K562 (cell line): Measurements from ENCODE around the gene ATP6V0D1. TPM values are rescaled to one million over a fixed set of nuclear protein-coding genes. Genes with fewer than 3 reads are reported as not detected.

Source experiments
- ATAC-seq: fragments of 200-7000 bp; cut with Tn5 transposase; 3 replicates; pipeline ENCODE4 v1.9.1; 2020; ENCODE audit warnings: moderate library complexity
- BruUV-seq: library from RNA; stranded (reverse); fragments of 400-500 nt; replicated peaks from 2 replicates; lab custom pipeline; 2021; lab: Mats Ljungman, UMichigan
- CTCF ChIA-PET: fragments of 300-600 bp; formaldehyde crosslinking; extraction: SDS; loops from one replicate; lab custom pipeline; 2021; ENCODE audit warnings: low intra/inter-chr PET ratio; lab: Yijun Ruan, JAX
- POLR2A ChIA-PET: fragments of 300-600, 350-650 bp; sonication (Branson Sonifier 250); formaldehyde crosslinking; extraction: SDS; loops from one replicate; lab custom pipeline; 2021; ENCODE audit warnings: antibody characterized with exemption, inconsistent platforms; lab: Yijun Ruan, JAX
- DNase-seq, 4 experiments: peaks; one replicate each; pipeline versions ENCODE4 v3.0.0 to v3.0.0-alpha.2; 2011 to 2018; ENCODE audit warnings: low spot score in 3 of 4, mixed read lengths in 3 of 4; ENCODE audit errors: extremely low read depth in 1 of 4
- FAIRE-seq: peaks from 2 replicates; lab custom pipeline; 2011; peaks lifted over from hg19 to GRCh38; lab: Jason Lieb, UNC
- H2AFZ ChIP-seq: 2 replicates; pipeline ENCODE4 v1.6.0; 2011; ENCODE audit warnings: low read depth, low read length, control low read depth, inconsistent platforms
- H3K27ac ChIP-seq: fragments of 200-600 bp; 3 replicates; pipeline ENCODE4 v1.8.0; 2011; ENCODE audit warnings: low read depth, mild to moderate bottlenecking, control low read depth, inconsistent platforms, low read length, moderate library complexity, mixed read lengths; ENCODE audit errors: extremely low read depth
- H3K27me3 ChIP-seq, 2 experiments: fragments of 300-600 bp in 1 of 2; 2 replicates in 1 of 2; 3 replicates in 1 of 2; pipeline versions ENCODE4 v1.6.0 to v1.8.0; 2011; ENCODE audit warnings: inconsistent platforms in 2 of 2, low read length in 2 of 2, mild to moderate bottlenecking in 1 of 2, mixed read lengths in 1 of 2, moderate library complexity in 1 of 2; ENCODE audit not compliant: control insufficient read depth in 2 of 2, insufficient read depth in 2 of 2
- H3K36me3 ChIP-seq: fragments of 300-600 bp; 3 replicates; pipeline ENCODE4 v1.8.0; 2011; ENCODE audit warnings: mild to moderate bottlenecking, low read length, inconsistent platforms; ENCODE audit not compliant: control insufficient read depth, insufficient read depth
- H3K4me1 ChIP-seq, 2 experiments: fragments of 200-600 bp in 1 of 2; replicated peaks in 1 of 2; 2 replicates in 1 of 2; 3 replicates in 1 of 2; pipeline versions ENCODE4 v1.5.1 to v1.8.0; 2011; ENCODE audit warnings: inconsistent platforms in 2 of 2, low read length in 2 of 2, mild to moderate bottlenecking in 1 of 2, mixed read lengths in 1 of 2, moderate library complexity in 1 of 2; ENCODE audit not compliant: control insufficient read depth in 2 of 2, insufficient read depth in 2 of 2
- H3K4me2 ChIP-seq: 2 replicates; pipeline ENCODE4 v1.6.1; 2011; ENCODE audit warnings: low read length, control low read depth, inconsistent platforms, mixed read lengths; ENCODE audit not compliant: insufficient read depth
- H3K4me3 ChIP-seq: fragments of 200-600 bp; sonication (generic), shearing (Covaris generic); 2 replicates; pipeline ENCODE4 v1.5.1; 2016; ENCODE audit warnings: control low read depth, inconsistent platforms
- H3K79me2 ChIP-seq: fragments of 200-600 bp; 3 replicates; pipeline ENCODE4 v1.8.0; 2011; ENCODE audit warnings: low read length, inconsistent platforms; ENCODE audit not compliant: control insufficient read depth, insufficient read depth
- H3K9ac ChIP-seq, 2 experiments: 2 replicates each; pipeline versions ENCODE4 v1.6.0 to v1.6.1; 2011; ENCODE audit warnings: low read depth in 2 of 2, low read length in 2 of 2, control low read depth in 1 of 2, inconsistent platforms in 1 of 2, mild to moderate bottlenecking in 1 of 2, mixed read lengths in 1 of 2; ENCODE audit not compliant: insufficient read depth in 1 of 2
- H3K9me1 ChIP-seq: one replicate; pipeline ENCODE4 v1.6.0; 2011; ENCODE audit warnings: inconsistent platforms, mild to moderate bottlenecking, low read length, moderate library complexity; ENCODE audit not compliant: control insufficient read depth, insufficient read depth
- H3K9me3 ChIP-seq: replicated peaks from 2 replicates; pipeline ENCODE4 v1.5.1; 2011; ENCODE audit warnings: low read depth, low read length, inconsistent platforms; ENCODE audit not compliant: control insufficient read depth, insufficient read depth
- H4K20me1 ChIP-seq: replicated peaks from 2 replicates; pipeline ENCODE4 v1.6.1; 2011; ENCODE audit warnings: low read length, inconsistent platforms, mixed read lengths; ENCODE audit not compliant: control insufficient read depth, insufficient read depth
- CBFA2T2 ChIP-seq: fragments of 450-650 bp; conservative IDR thresholded peaks from 2 replicates; pipeline ENCODE4 v1.6.1; 2017; ENCODE audit warnings: mild to moderate bottlenecking
- DIDO1 ChIP-seq: fragments of 450-650 bp; IDR thresholded peaks from 2 replicates; pipeline ENCODE4 v1.6.1; 2016; ENCODE audit warnings: low read depth, missing biosample characterization, missing genetic modification characterization
- ELF1 ChIP-seq: fragments of 200-800 bp; sonication (Bioruptor generic); IDR thresholded peaks from 2 replicates; pipeline ENCODE4 v1.6.1; 2016; ENCODE audit warnings: missing genetic modification characterization, missing compliant biosample characterization
- HMGXB4 ChIP-seq: sonication (generic); formaldehyde crosslinking; IDR thresholded peaks from 2 replicates; pipeline ENCODE4 v1.8.1; 2023; ENCODE audit warnings: mild to moderate bottlenecking, missing genetic modification reagents
- KHSRP ChIP-seq: fragments of 450-650 bp; IDR thresholded peaks from 2 replicates; pipeline ENCODE4 v1.6.1; 2017
- MXI1 ChIP-seq: IDR thresholded peaks from 2 replicates; pipeline ENCODE4 v1.6.1; 2011; ENCODE audit warnings: low read depth, mild to moderate bottlenecking, improper control_type of control experiment, low read length
- PHF21A ChIP-seq: fragments of 450-650 bp; IDR thresholded peaks from 2 replicates; pipeline ENCODE4 v1.6.1; 2017; ENCODE audit warnings: low read depth, borderline replicate concordance
- PHF8 ChIP-seq: fragments of 200-600 bp; sonication (generic); IDR thresholded peaks from 2 replicates; pipeline ENCODE4 v1.6.1; 2012; ENCODE audit warnings: mixed run types, mild to moderate bottlenecking, inconsistent platforms, low read length, moderate library complexity, borderline replicate concordance
- POLR2H ChIP-seq: IDR thresholded peaks from 2 replicates; pipeline ENCODE4 v1.6.1; 2016; ENCODE audit warnings: missing genetic modification characterization, low read depth, mild to moderate bottlenecking, control low read depth, missing compliant biosample characterization, moderate library complexity
- RNF2 ChIP-seq: sonication (generic); IDR thresholded peaks from 2 replicates; pipeline ENCODE4 v1.6.1; 2016
- SRSF9 ChIP-seq: fragments of 200-400 bp; formaldehyde crosslinking; IDR thresholded peaks from 2 replicates; pipeline ENCODE4 v1.6.1; 2017; ENCODE audit warnings: low read depth, low read length, borderline replicate concordance
- ZNF143 ChIP-seq: sonication (generic); formaldehyde crosslinking; IDR thresholded peaks from 2 replicates; pipeline ENCODE4 v1.9.0; 2022; ENCODE audit warnings: mild to moderate bottlenecking, missing genetic modification reagents
- ZNF274 ChIP-seq: IDR thresholded peaks from 2 replicates; pipeline ENCODE4 v1.6.1; 2011; ENCODE audit warnings: low read depth, mild to moderate bottlenecking, low read length, moderate library complexity, borderline replicate concordance
- ZNF764 ChIP-seq: fragments of 250-450 bp; sonication (Bioruptor Pico); IDR thresholded peaks from 2 replicates; pipeline ENCODE4 v1.4.0; 2020; ENCODE audit warnings: low read depth, mild to moderate bottlenecking, moderate library complexity
- WGBS: fragments of 100-300 bp; shearing (Covaris generic); methylation state at CpG from one replicate; pipeline ENCODE4 v1.1.6; 2016; ENCODE audit warnings: low coverage, mixed read lengths; ENCODE audit not compliant: insufficient coverage; ENCODE audit errors: missing lambda C conversion rate; 5-methylcytosine and 5-hydroxymethylcytosine counted together
- in situ Hi-C: fragments of 300-500 bp; cut with MboI; formaldehyde crosslinking; loops from 4 replicates; pipeline ENCODE4 v1.15.0; 2018; ENCODE audit warnings: inconsistent platforms, mixed read lengths
- intact Hi-C: fragments of 100-400 bp; cut with micrococcal nuclease; formaldehyde crosslinking; loops from 2 replicates; pipeline ENCODE4 v1.14.2; 2022
- polyA plus RNA-seq, 8 experiments: library from polyadenylated mRNA; depleted of rRNA in 4 of 8; stranded (reverse) in 5 of 8; unstranded in 3 of 8; fragments of >200 nt; fragmentation: Nextera tagmentation in 2 of 8; fragmentation: Illumina TruSeq in 1 of 8; extraction: Ambion mirVana in 2 of 8; extraction: Trizol in 1 of 8; gene quantifications; 2 replicates each; pipeline versions ENCODE4 v1.2.1 to v1.2.3, GENCODE V29; 2011 to 2014; ENCODE audit warnings: inconsistent platforms in 1 of 8, missing spikeins in 1 of 8
- total RNA-seq, 7 experiments: library from RNA; depleted of rRNA in 6 of 7; stranded (reverse); fragments of >200 nt in 6 of 7; fragmentation: Illumina TruSeq in 2 of 7; extraction: Trizol in 2 of 7; gene quantifications; 2 replicates each; pipeline versions ENCODE4 v1.2.1 to v1.2.3, GENCODE V29; 2011 to 2021; ENCODE audit warnings: low replicate concordance in 1 of 7
- TF ChIP-seq, protein P1 (sequence below): sonication (generic); formaldehyde crosslinking; IDR thresholded peaks from 2 replicates; pipeline ENCODE4 v1.8.0; 2022; ENCODE audit warnings: mild to moderate bottlenecking, low read depth, missing genetic modification reagents
- TF ChIP-seq, protein P2 (sequence below): fragments of 450-650 bp; formaldehyde crosslinking; IDR thresholded peaks from 2 replicates; pipeline ENCODE4 v1.4.0; 2020; ENCODE audit warnings: mild to moderate bottlenecking
- TF ChIP-seq, protein P3 (sequence below): fragments of 450-650 bp; IDR thresholded peaks from one replicate; pipeline ENCODE4 v1.6.1; 2018; ENCODE audit warnings: mild to moderate bottlenecking, moderate library complexity; ENCODE audit not compliant: partially characterized antibody

The ATP6V0D1 gene
- total and polyA plus RNA-seq, 9 of the 15 experiments (the other 6 are each of a cell fraction or from before 2014, with no cell fraction given) = 23.2 to 69.7 (median 45.6) TPM

DNA sequence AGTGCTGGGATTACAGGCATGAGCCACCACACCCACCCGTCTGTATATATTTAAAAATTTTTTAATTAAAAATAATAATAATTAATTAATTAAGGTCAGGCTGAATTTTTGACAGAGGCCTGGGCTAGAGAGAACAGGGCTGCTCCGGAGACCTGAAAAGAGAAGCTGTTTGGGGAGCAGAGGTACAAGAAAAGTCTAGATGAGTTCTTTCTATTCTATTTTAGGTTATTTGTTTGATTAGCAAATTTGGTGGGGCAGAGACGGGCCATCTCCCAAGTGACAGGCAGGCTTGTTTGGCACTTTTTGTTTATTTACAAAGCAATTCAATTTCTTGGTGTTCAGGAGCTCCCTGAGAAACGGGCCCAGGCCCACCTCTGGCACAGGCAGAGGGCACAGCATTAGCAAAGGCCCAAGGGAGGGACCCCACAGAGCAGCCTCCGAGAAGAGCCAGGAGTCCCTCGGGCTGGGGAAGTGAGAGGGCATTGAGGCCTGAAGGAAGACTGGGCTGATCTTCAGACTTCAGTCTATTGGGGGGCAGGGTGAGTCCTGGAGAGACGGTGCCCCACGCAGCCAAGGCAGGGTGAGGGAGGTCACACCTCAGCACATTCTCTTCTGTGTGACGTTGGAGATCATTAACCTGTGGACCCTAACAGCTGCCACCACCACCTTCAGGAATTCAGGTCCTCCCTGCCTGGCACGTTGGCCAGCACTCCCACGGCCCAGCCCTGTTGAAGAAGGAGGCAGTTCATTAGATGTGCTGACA is 36.9 kb upstream of the ATP6V0D1 start:
- intact Hi-C loops = loop anchor here (10.0 kb wide), 1 partner anchor 93 kb away; no protein-coding TSS in a partner anchor
- in situ Hi-C loops = no loop called here
- H4K20me1 ChIP-seq = no peaks in the 10 kb centered on the region
- DNase-seq (no peak), ATAC-seq (no peak), FAIRE-seq (no peak)
- H3K27me3 ChIP-seq = no peaks in the 10 kb centered on the region
- POLR2A ChIA-PET = interaction anchor here (0.7 kb wide), 1 partner anchor 143 kb away, joined by 3 read pairs; the partner anchor contains the start of gene PARD6A
- no peak overlapping the region for H3K27ac ChIP-seq
- no peaks in the 10 kb centered on the region for H3K9me1 ChIP-seq
- H3K9me3 ChIP-seq = no peaks in the 10 kb centered on the region
- peaks cover 2 to 10% of the 10 kb centered on the region in 2 experiments; a peak in 4 of 5 replicates for H3K4me1 ChIP-seq
- H3K36me3 ChIP-seq = no peaks in the 10 kb centered on the region
- H3K9ac ChIP-seq = peak overlapping the region in 1 of 2 experiments; percentile 72; a peak in 1 of 4 replicates
- CTCF ChIA-PET = interaction anchor here (5.8 kb wide), 1 partner anchor 24 kb away, joined by 53 read pairs; no protein-coding TSS in a partner anchor
- H3K4me3 ChIP-seq = no peak overlapping the region
- no peak overlapping the region for H3K4me2 ChIP-seq
- no peaks in the 10 kb centered on the region for H3K79me2 ChIP-seq
- no peak overlapping the region for H2AFZ ChIP-seq
- WGBS = 35% methylated on average over 11 of the region's 11 CpGs
- BruUV-seq = no TSS peak
- TF ChIP-seq POLR2H (no peak), HMGXB4 (no peak), PHF8 (no peak), ZNF143 (no peak), ZNF764 (CRISPR knock-in tag) (no peak), CBFA2T2 (no peak), ZNF274 (no peak), RNF2 (no peak), PHF21A (no peak), DIDO1 (tag) (no peak), SRSF9 (no peak), MXI1 (no peak), KHSRP (no peak), ELF1 (tag) (no peak)
- TF ChIP-seq, protein P1, sequence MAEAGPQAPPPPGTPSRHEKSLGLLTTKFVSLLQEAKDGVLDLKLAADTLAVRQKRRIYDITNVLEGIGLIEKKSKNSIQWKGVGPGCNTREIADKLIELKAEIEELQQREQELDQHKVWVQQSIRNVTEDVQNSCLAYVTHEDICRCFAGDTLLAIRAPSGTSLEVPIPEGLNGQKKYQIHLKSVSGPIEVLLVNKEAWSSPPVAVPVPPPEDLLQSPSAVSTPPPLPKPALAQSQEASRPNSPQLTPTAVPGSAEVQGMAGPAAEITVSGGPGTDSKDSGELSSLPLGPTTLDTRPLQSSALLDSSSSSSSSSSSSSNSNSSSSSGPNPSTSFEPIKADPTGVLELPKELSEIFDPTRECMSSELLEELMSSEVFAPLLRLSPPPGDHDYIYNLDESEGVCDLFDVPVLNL (CRISPR knock-in tag) = no peak
- TF ChIP-seq, protein P2, sequence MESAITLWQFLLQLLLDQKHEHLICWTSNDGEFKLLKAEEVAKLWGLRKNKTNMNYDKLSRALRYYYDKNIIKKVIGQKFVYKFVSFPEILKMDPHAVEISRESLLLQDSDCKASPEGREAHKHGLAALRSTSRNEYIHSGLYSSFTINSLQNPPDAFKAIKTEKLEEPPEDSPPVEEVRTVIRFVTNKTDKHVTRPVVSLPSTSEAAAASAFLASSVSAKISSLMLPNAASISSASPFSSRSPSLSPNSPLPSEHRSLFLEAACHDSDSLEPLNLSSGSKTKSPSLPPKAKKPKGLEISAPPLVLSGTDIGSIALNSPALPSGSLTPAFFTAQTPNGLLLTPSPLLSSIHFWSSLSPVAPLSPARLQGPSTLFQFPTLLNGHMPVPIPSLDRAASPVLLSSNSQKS (CRISPR knock-in tag) = no peak
- TF ChIP-seq, protein P3, sequence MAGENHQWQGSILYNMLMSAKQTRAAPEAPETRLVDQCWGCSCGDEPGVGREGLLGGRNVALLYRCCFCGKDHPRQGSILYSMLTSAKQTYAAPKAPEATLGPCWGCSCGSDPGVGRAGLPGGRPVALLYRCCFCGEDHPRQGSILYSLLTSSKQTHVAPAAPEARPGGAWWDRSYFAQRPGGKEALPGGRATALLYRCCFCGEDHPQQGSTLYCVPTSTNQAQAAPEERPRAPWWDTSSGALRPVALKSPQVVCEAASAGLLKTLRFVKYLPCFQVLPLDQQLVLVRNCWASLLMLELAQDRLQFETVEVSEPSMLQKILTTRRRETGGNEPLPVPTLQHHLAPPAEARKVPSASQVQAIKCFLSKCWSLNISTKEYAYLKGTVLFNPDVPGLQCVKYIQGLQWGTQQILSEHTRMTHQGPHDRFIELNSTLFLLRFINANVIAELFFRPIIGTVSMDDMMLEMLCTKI = no peak
